Common myeloid progenitor, CD34-positive (primary cell): ENCODE measurements around the gene TFAP2D.

ENCODE experiments used
- CTCF ChIA-PET: fragments of 350-600 bp; sonication (Branson Sonifier 250); formaldehyde crosslinking; loops from one replicate; lab custom pipeline; 2021; ENCODE audit warnings: antibody characterized with exemption; lab: Charles Lee
- POLR2A ChIA-PET: fragments of 350-600 bp; sonication (Branson Sonifier 250); formaldehyde crosslinking; loops from one replicate; lab custom pipeline; 2021; ENCODE audit warnings: antibody characterized with exemption; lab: Charles Lee
- DNase-seq, 3 donors: peaks; one replicate each; pipeline versions ENCODE4 v3.0.0 to v3.0.0-alpha.2; 2013
- H3K27ac ChIP-seq, 2 experiments: 1 replicate in 1 of 2; 2 replicates in 1 of 2; pipeline ENCODE4 v1.7.0; 2013; ENCODE audit warnings: inconsistent platforms in 2 of 2, low read length in 2 of 2, mild to moderate bottlenecking in 2 of 2, low read depth in 1 of 2, moderate library complexity in 1 of 2; ENCODE audit not compliant: severe bottlenecking in 2 of 2, insufficient read depth in 1 of 2, poor library complexity in 1 of 2
- H3K27me3 ChIP-seq, 5 experiments: replicated peaks in 2 of 5; 1 replicate in 3 of 5; 2 replicates in 2 of 5; pipeline versions ENCODE4 v1.6.1 to v1.7.0; 2013; ENCODE audit warnings: low read length in 4 of 5, mild to moderate bottlenecking in 2 of 5, moderate library complexity in 2 of 5, inconsistent platforms in 1 of 5; ENCODE audit not compliant: insufficient read depth in 5 of 5, control insufficient read depth in 4 of 5
- H3K36me3 ChIP-seq, 4 experiments: 1 replicate in 2 of 4; 2 replicates in 2 of 4; pipeline versions ENCODE4 v1.6.1 to v1.7.0; 2013; ENCODE audit warnings: low read length in 3 of 4, control low read depth in 1 of 4, mild to moderate bottlenecking in 1 of 4; ENCODE audit not compliant: control insufficient read depth in 4 of 4, insufficient read depth in 4 of 4
- H3K4me1 ChIP-seq, 4 experiments: 1 replicate in 3 of 4; 2 replicates in 1 of 4; pipeline versions ENCODE4 v1.6.1 to v1.7.1; 2013; ENCODE audit warnings: low read length in 3 of 4, mild to moderate bottlenecking in 3 of 4, control low read depth in 1 of 4, inconsistent platforms in 1 of 4, moderate library complexity in 1 of 4; ENCODE audit not compliant: control insufficient read depth in 4 of 4, insufficient read depth in 4 of 4; ENCODE audit errors: control extremely low read depth in 1 of 4
- H3K4me3 ChIP-seq, 7 experiments: 1 replicate in 4 of 7; 2 replicates in 3 of 7; pipeline versions ENCODE4 v1.5.1 to v1.7.0; 2013; ENCODE audit warnings: mild to moderate bottlenecking in 7 of 7, low read length in 6 of 7, moderate library complexity in 6 of 7, inconsistent platforms in 2 of 7, low read depth in 2 of 7, control low read depth in 1 of 7; ENCODE audit not compliant: insufficient read depth in 4 of 7, control insufficient read depth in 1 of 7; ENCODE audit errors: extremely low read depth in 1 of 7
- H3K9me3 ChIP-seq, 5 experiments: 1 replicate in 4 of 5; 2 replicates in 1 of 5; pipeline versions ENCODE4 v1.6.1 to v1.7.1; 2013; ENCODE audit warnings: low read length in 4 of 5, mild to moderate bottlenecking in 2 of 5, inconsistent platforms in 1 of 5, low read depth in 1 of 5, moderate library complexity in 1 of 5; ENCODE audit not compliant: control insufficient read depth in 4 of 5, insufficient read depth in 2 of 5; ENCODE audit errors: control extremely low read depth in 1 of 5
- WGBS: methylation state at CpG from one replicate; pipeline ENCODE4 v1.1.5; 2013; ENCODE audit not compliant: insufficient coverage; 5-methylcytosine and 5-hydroxymethylcytosine counted together

TFAP2D gene

GRCh38 chr6:50699051-50699775, 14.1 kb upstream of the TFAP2D start:
- H3K4me3 ChIP-seq: no peak overlapping the region
- CTCF ChIA-PET: no interaction called here
- WGBS: 15% methylated on average over 7 of the region's 11 CpGs
- POLR2A ChIA-PET: no interaction called here
- peaks cover 0 to 10% (median 0%) of the 10 kb centered on the region in 5 experiments for H3K27me3 ChIP-seq
- no peaks in the 10 kb centered on the region for H3K9me3 ChIP-seq
- no peak overlapping the region for H3K27ac ChIP-seq
- no peak for DNase-seq
- H3K4me1 ChIP-seq: no peaks in the 10 kb centered on the region
- no peaks in the 10 kb centered on the region for H3K36me3 ChIP-seq

GRCh38 chr6:50706575-50706974, 6.8 kb upstream of the TFAP2D start:
- peaks cover 17 to 74% (median 32%) of the 10 kb centered on the region in 5 experiments for H3K27me3 ChIP-seq
- no peak overlapping the region for H3K27ac ChIP-seq
- H3K4me1 ChIP-seq: no peaks in the 10 kb centered on the region
- POLR2A ChIA-PET: no interaction called here
- H3K4me3 ChIP-seq: no peak overlapping the region
- no peaks in the 10 kb centered on the region for H3K36me3 ChIP-seq
- H3K9me3 ChIP-seq: peaks cover 0 to 23% (median 7%) of the 10 kb centered on the region in 5 experiments
- 5% methylated on average over 23 of the region's 23 CpGs for WGBS
- CTCF ChIA-PET: no interaction called here
- DNase-seq: no peak

- POLR2A ChIA-PET: no interaction called here
- H3K4me3 ChIP-seq: no peak overlapping the region
Observed at GRCh38 chr6:50707191-50707590, 6.1 kb upstream of the TFAP2D start.

GRCh38 chr6:50707652-50708300, 5.5 kb upstream of the TFAP2D start:
- H3K27ac ChIP-seq: no peak overlapping the region
- no peaks in the 10 kb centered on the region for H3K4me1 ChIP-seq
- 2% methylated on average over 15 of the region's 27 CpGs for WGBS
- CTCF ChIA-PET: no interaction called here
- H3K9me3 ChIP-seq: peaks cover 0 to 27% (median 7%) of the 10 kb centered on the region in 5 experiments
- H3K36me3 ChIP-seq: no peaks in the 10 kb centered on the region
- no peak overlapping the region for H3K4me3 ChIP-seq
- peaks cover 20 to 86% (median 42%) of the 10 kb centered on the region in 5 experiments for H3K27me3 ChIP-seq
- no peak for DNase-seq
- POLR2A ChIA-PET: no interaction called here

More at GRCh38 chr6:50707191-50707590, 6.1 kb upstream of the TFAP2D start:
- Histone ChIP-seq H3K27ac (no peak overlapping the region), H3K9me3 (peaks cover 0 to 27% (median 7%) of the 10 kb centered on the region in 5 experiments), H3K36me3 (no peaks in the 10 kb centered on the region), H3K27me3 (peaks cover 20 to 80% (median 38%) of the 10 kb centered on the region in 5 experiments), H3K4me1 (no peaks in the 10 kb centered on the region)
- no peak for DNase-seq
- 0% methylated on average over 1 of the region's 7 CpGs for WGBS
- CTCF ChIA-PET: no interaction called here

GRCh38 chr6:50708664-50709365, 4.5 kb upstream of the TFAP2D start:
- peaks cover 1 to 27% (median 7%) of the 10 kb centered on the region in 5 experiments for H3K9me3 ChIP-seq
- no peaks in the 10 kb centered on the region for H3K4me1 ChIP-seq
- WGBS: 11% methylated on average over 8 of the region's 22 CpGs
- H3K36me3 ChIP-seq: no peaks in the 10 kb centered on the region
- H3K27me3 ChIP-seq: peaks cover 28 to 97% (median 50%) of the 10 kb centered on the region in 5 experiments
- ChIA-PET CTCF (no interaction called here), POLR2A (no interaction called here)
- H3K4me3 ChIP-seq: no peak overlapping the region
- no peak for DNase-seq
- no peak overlapping the region for H3K27ac ChIP-seq

- ChIA-PET CTCF (no interaction called here), POLR2A (no interaction called here)
- Histone ChIP-seq H3K9me3 (peaks cover 1 to 27% (median 7%) of the 10 kb centered on the region in 5 experiments), H3K4me3 (no peak overlapping the region), H3K4me1 (no peaks in the 10 kb centered on the region), H3K27ac (no peak overlapping the region), H3K27me3 (peaks cover 30 to 100% (median 50%) of the 10 kb centered on the region in 5 experiments), H3K36me3 (no peaks in the 10 kb centered on the region)
- no peak for DNase-seq
- whole genome bisulfite sequencing: 0% methylated on average over 4 of the region's 6 CpGs
Observed at GRCh38 chr6:50709366-50709734, 4.0 kb upstream of the TFAP2D start.

GRCh38 chr6:50711686-50712085, 1.6 kb upstream of the TFAP2D start:
- DNase-seq: no peak
- no peak overlapping the region for H3K4me3 ChIP-seq
- no peak overlapping the region for H3K27ac ChIP-seq
- ChIA-PET CTCF (no interaction called here), POLR2A (no interaction called here)
- H3K4me1 ChIP-seq: no peaks in the 10 kb centered on the region
- WGBS: 20% methylated on average over 7 of the region's 7 CpGs
- H3K36me3 ChIP-seq: no peaks in the 10 kb centered on the region
- peaks cover 38 to 100% (median 56%) of the 10 kb centered on the region in 5 experiments for H3K27me3 ChIP-seq
- H3K9me3 ChIP-seq: peaks cover 2 to 19% (median 7%) of the 10 kb centered on the region in 5 experiments
